HEK293 (cell line): Measurements from ENCODE around the gene CDR2L.
A peak's percentile ranks its signal among the peaks of the same experiment; 100 is the strongest.

Experiments used
- CTCF ChIP-seq: fragments of 450-650 bp; formaldehyde crosslinking; IDR thresholded peaks from 2 replicates; pipeline ENCODE4 v1.5.1; 2016; ENCODE audit warnings: missing biosample characterization, missing genetic modification characterization
- MEIS1 ChIP-seq: sonication (generic); formaldehyde crosslinking; IDR thresholded peaks from 2 replicates; pipeline ENCODE4 v1.8.1; 2022; ENCODE audit warnings: missing genetic modification reagents, mild to moderate bottlenecking, borderline replicate concordance
- OSR2 ChIP-seq: fragments of 450-650 bp; formaldehyde crosslinking; IDR thresholded peaks from 2 replicates; pipeline ENCODE4 v1.5.1; 2016; ENCODE audit warnings: missing biosample characterization, missing genetic modification characterization
- PRDM2 ChIP-seq: fragments of 450-650 bp; formaldehyde crosslinking; IDR thresholded peaks from 2 replicates; pipeline ENCODE4 v1.5.1; 2016; ENCODE audit warnings: missing biosample characterization, missing genetic modification characterization, borderline replicate concordance
- SCRT2 ChIP-seq: fragments of 450-650 bp; formaldehyde crosslinking; IDR thresholded peaks from 2 replicates; pipeline ENCODE4 v1.5.1; 2016; ENCODE audit warnings: missing biosample characterization, missing genetic modification characterization
- SP2 ChIP-seq: fragments of 450-650 bp; formaldehyde crosslinking; IDR thresholded peaks from 2 replicates; pipeline ENCODE4 v1.5.1; 2016; ENCODE audit warnings: missing biosample characterization, missing genetic modification characterization
- ZBTB1 ChIP-seq: fragments of 450-650 bp; formaldehyde crosslinking; IDR thresholded peaks from 2 replicates; pipeline ENCODE4 v1.5.1; 2016; ENCODE audit warnings: missing biosample characterization, missing genetic modification characterization
- ZBTB10 ChIP-seq: fragments of 450-650 bp; formaldehyde crosslinking; IDR thresholded peaks from 2 replicates; pipeline ENCODE4 v1.5.1; 2016; ENCODE audit warnings: missing biosample characterization, missing genetic modification characterization
- ZBTB20 ChIP-seq: fragments of 450-650 bp; formaldehyde crosslinking; IDR thresholded peaks from 2 replicates; pipeline ENCODE4 v1.5.1; 2016; ENCODE audit warnings: missing biosample characterization, missing genetic modification characterization
- ZFP69B ChIP-seq: fragments of 450-650 bp; formaldehyde crosslinking; IDR thresholded peaks from 2 replicates; pipeline ENCODE4 v1.5.1; 2016; ENCODE audit warnings: missing biosample characterization, missing genetic modification characterization
- ZIC2 ChIP-seq: fragments of 450-650 bp; formaldehyde crosslinking; IDR thresholded peaks from 2 replicates; pipeline ENCODE4 v1.5.1; 2016; ENCODE audit warnings: missing biosample characterization, missing genetic modification characterization
- ZNF248 ChIP-seq: fragments of 450-650 bp; formaldehyde crosslinking; IDR thresholded peaks from 2 replicates; pipeline ENCODE4 v1.5.1; 2017; ENCODE audit warnings: missing biosample characterization, missing genetic modification characterization
- ZNF292 ChIP-seq: fragments of 450-650 bp; formaldehyde crosslinking; IDR thresholded peaks from 2 replicates; pipeline ENCODE4 v1.5.1; 2016; ENCODE audit warnings: low read depth, missing biosample characterization, missing genetic modification characterization, borderline replicate concordance
- ZNF324 ChIP-seq: fragments of 450-650 bp; formaldehyde crosslinking; IDR thresholded peaks from 2 replicates; pipeline ENCODE4 v1.5.1; 2016; ENCODE audit warnings: missing biosample characterization, missing genetic modification characterization
- ZNF335 ChIP-seq: fragments of 450-650 bp; formaldehyde crosslinking; conservative IDR thresholded peaks from 2 replicates; pipeline ENCODE4 v1.5.1; 2016; ENCODE audit warnings: missing biosample characterization, missing genetic modification characterization
- ZNF354C ChIP-seq: fragments of 450-650 bp; formaldehyde crosslinking; IDR thresholded peaks from 2 replicates; pipeline ENCODE4 v1.5.1; 2016; ENCODE audit warnings: missing biosample characterization, missing genetic modification characterization, low read depth, borderline replicate concordance
- ZNF394 ChIP-seq: fragments of 450-650 bp; formaldehyde crosslinking; IDR thresholded peaks from 2 replicates; pipeline ENCODE4 v1.5.1; 2016; ENCODE audit warnings: missing biosample characterization, missing genetic modification characterization, mild to moderate bottlenecking, moderate library complexity, borderline replicate concordance
- ZNF398 ChIP-seq: fragments of 450-650 bp; formaldehyde crosslinking; IDR thresholded peaks from 2 replicates; pipeline ENCODE4 v1.5.1; 2017; ENCODE audit warnings: missing biosample characterization, missing genetic modification characterization
- ZNF416 ChIP-seq: fragments of 450-650 bp; formaldehyde crosslinking; IDR thresholded peaks from 2 replicates; pipeline ENCODE4 v1.5.1; 2016; ENCODE audit warnings: missing biosample characterization, missing genetic modification characterization
- ZNF610 ChIP-seq: fragments of 450-650 bp; formaldehyde crosslinking; IDR thresholded peaks from 2 replicates; pipeline ENCODE4 v1.5.1; 2016; ENCODE audit warnings: missing biosample characterization, missing genetic modification characterization, borderline replicate concordance
- ZNF629 ChIP-seq: fragments of 450-650 bp; formaldehyde crosslinking; IDR thresholded peaks from 2 replicates; pipeline ENCODE4 v1.5.1; 2017; ENCODE audit warnings: missing biosample characterization, missing genetic modification characterization
- ZNF747 ChIP-seq: fragments of 450-650 bp; formaldehyde crosslinking; IDR thresholded peaks from 2 replicates; pipeline ENCODE4 v1.5.1; 2016; ENCODE audit warnings: missing biosample characterization, missing genetic modification characterization
- ZSCAN16 ChIP-seq: fragments of 450-650 bp; formaldehyde crosslinking; IDR thresholded peaks from 2 replicates; pipeline ENCODE4 v1.5.1; 2016; ENCODE audit warnings: missing biosample characterization, missing genetic modification characterization
- ZSCAN18 ChIP-seq: fragments of 450-650 bp; formaldehyde crosslinking; IDR thresholded peaks from 2 replicates; pipeline ENCODE4 v1.5.1; 2016; ENCODE audit warnings: missing biosample characterization, missing genetic modification characterization
- ZSCAN30 ChIP-seq: fragments of 450-650 bp; IDR thresholded peaks from 2 replicates; pipeline ENCODE4 v1.5.1; 2018; ENCODE audit warnings: missing biosample characterization, mild to moderate bottlenecking, missing genetic modification characterization, moderate library complexity

CDR2L gene

GRCh38 chr17:75046407-75047289 lies 59.2 kb downstream of the CDR2L start, which contains the start of the genes ATP5PD and KCTD2 (continued):
- peak; percentile 25; the same call in 1 of the 2 replicates for TF ChIP-seq ZSCAN16 (tag by site-specific recombination)
- TF ChIP-seq CTCF: 0 out of 2 replicates have a peak, but pooled peaks have one; percentile 45
- peak; percentile 71 for TF ChIP-seq ZBTB10 (tag by site-specific recombination)
- no peak for TF ChIP-seq ZNF416 (tag by site-specific recombination)
- TF ChIP-seq ZNF248 (tag by site-specific recombination): no peak
- 0 out of 2 replicates have a peak, but pooled peaks have one; percentile 23 for TF ChIP-seq ZIC2 (tag by site-specific recombination)
- TF ChIP-seq ZNF394 (tag by site-specific recombination): peak; percentile 29; the same call in 1 of the 2 replicates
- TF ChIP-seq SP2 (tag by site-specific recombination): peak; percentile 99
- peak; percentile 83 for TF ChIP-seq ZNF629 (tag by site-specific recombination)
- TF ChIP-seq MEIS1 (CRISPR knock-in tag): no peak
- TF ChIP-seq ZNF292 (tag by site-specific recombination): no peak
- peak; percentile 21; the same call in 1 of the 2 replicates for TF ChIP-seq ZNF398 (tag by site-specific recombination)
- peak; percentile 64 for TF ChIP-seq ZFP69B (tag by site-specific recombination)
- peak; percentile 68 for TF ChIP-seq ZSCAN30 (tag by site-specific recombination)
- TF ChIP-seq ZBTB1 (tag by site-specific recombination): no peak
- no peak for TF ChIP-seq ZSCAN18
- TF ChIP-seq ZNF335 (tag by site-specific recombination): peak; percentile 68
- TF ChIP-seq ZBTB20: peak; percentile 94
- no peak for TF ChIP-seq OSR2 (tag by site-specific recombination)
- TF ChIP-seq ZNF324 (tag by site-specific recombination): no peak
- 0 out of 2 replicates have a peak, but pooled peaks have one; percentile 15 for TF ChIP-seq SCRT2 (tag by site-specific recombination)
- TF ChIP-seq ZNF747 (tag by site-specific recombination): no peak
- no peak for TF ChIP-seq ZNF354C
- TF ChIP-seq ZNF610 (tag by site-specific recombination): peak; percentile 55; the same call in 1 of the 2 replicates
- TF ChIP-seq PRDM2: peak; percentile 88; the same call in 1 of the 2 replicates
